ENCODE measurements around the gene TRIOBP. TPM values are rescaled to one million over a fixed set of nuclear protein-coding genes. Genes with fewer than 3 reads are reported as not detected.

TRIOBP gene
- total RNA-seq, 1 experiment from 2014 or later: 92.5 TPM

DNA sequence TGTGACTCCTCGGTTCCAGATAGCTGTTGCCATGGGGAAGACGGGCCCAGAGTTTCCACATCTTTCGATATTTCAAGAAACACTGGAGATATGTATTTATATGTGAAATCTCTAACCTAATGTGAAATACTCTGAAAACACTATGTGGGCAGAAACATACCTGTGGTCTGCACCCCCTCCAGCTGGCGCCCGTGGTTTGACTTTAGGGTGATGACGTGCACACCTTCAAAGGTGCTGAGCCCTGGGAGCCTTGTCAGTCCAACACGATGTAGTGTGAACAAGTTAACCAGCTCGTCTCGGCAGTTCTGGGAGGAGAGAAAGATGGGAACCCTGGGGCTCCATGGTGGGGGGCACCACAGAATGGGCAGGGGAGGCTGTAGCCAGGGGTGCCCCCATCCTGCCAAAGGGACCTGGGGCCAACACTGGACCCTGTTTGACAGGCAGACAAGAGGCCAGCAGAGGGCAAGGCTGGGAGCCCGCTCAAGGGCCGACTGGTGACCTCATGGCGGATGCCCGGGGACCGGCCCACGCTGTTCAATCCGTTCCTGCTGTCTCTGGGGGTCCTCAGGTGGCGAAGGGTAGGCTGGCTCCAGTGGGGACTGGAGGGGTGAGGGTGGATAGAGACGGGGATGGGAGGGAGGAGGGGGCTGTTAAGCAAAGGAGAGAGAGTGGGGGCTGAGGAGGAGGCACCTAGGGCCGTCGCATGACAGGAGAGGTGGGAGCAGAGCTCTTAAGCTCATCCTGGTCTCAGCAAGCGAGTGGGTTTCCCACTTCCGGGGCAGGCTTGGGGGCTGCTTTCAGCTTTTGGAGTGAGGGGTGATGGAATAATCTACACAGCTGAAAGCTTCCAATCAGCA lies 43.8 kb downstream of the TRIOBP start:
- Histone ChIP-seq H3K36me3 (peaks cover 3% of the 10 kb centered on the region; the same call in 1 of the 2 replicates), H3K27ac (no peak overlapping the region), H3K9me3 (replicated peaks) (no peaks in the 10 kb centered on the region), H3K27me3 (replicated peaks) (no peaks in the 10 kb centered on the region), H3K4me3 (no peak overlapping the region), H3K4me1 (replicated peaks) (peaks cover 37% of the 10 kb centered on the region)
- DNase-seq (ENCODE audit: low read depth in 1 of 2, low spot score in 2 of 2): no peak

DNA sequence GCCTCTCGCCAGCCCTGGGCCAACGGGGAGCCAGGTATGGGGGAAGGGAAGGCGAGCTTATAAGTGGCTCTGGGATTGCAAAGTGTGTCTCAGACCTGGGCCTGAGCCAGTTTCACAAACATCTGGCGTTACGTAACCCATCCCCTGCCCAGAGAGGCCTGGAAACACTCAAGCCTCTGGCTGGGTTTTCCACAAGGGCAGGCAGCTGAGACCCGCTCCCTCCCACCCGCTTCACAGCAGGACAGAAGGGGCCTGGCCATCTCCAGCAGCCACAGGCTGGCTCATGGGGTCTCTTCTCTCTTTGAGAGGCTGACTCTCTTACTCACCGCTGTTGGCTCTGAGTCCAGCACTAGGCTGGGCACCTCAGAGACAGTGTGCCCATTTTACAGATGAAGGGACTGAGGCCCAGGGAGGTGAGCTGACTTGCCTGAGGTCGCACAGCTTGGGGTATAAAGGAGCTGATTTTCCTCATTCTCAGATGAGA lies 44.5 kb downstream of the TRIOBP start:
- Histone ChIP-seq H3K27me3 (replicated peaks) (no peaks in the 10 kb centered on the region), H3K36me3 (peaks cover 6% of the 10 kb centered on the region), H3K4me1 (replicated peaks) (peaks cover 39% of the 10 kb centered on the region), H3K9me3 (replicated peaks) (no peaks in the 10 kb centered on the region), H3K27ac (no peak overlapping the region), H3K4me3 (no peak overlapping the region)
- peak; percentile 42 to 69 for DNase-seq (ENCODE audit: low read depth in 1 of 2, low spot score in 2 of 2)

DNA sequence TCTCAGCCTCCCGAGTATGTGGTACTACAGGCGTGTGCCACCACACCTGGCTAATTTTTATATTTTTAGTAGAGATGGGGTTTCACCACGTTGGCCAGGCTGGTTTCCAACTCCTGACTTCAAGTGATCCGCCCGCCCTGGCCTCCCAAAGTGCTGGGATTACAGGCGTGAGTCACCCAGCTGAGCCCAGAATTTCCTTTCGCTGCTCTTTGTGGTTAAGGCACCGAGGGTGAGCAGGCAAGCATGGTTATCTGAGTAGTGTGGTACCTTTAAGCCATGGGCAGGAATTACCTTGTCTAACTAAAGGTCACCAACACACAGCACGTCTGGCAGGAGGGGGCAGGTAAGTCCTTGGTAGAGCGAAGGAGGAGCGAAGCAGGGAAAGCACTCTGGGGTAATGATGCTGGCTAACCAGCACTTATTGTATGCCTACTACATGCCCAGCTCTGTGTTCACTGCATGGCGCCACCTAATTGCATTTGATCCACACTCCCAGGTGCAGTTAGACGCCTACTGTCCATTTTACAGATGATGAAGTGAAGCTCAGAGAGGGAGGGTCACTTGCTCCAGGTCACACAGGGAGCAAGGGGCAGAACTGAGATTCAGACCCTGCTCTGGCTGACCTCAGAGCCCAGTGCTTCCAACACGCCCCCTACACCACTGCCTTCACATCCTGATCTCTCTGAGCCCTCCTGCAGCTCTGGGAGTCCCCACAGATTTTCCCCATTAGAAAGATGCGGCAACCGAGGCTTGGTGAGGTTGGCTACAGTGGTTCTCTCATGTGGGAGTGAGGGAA lies 45.7 kb downstream of the TRIOBP start:
- Histone ChIP-seq H3K4me3 (no peak overlapping the region), H3K27me3 (replicated peaks) (no peaks in the 10 kb centered on the region), H3K9me3 (replicated peaks) (no peaks in the 10 kb centered on the region), H3K27ac (peak overlapping the region; percentile 35; the same call in 1 of the 2 replicates), H3K36me3 (peaks cover 15% of the 10 kb centered on the region), H3K4me1 (replicated peaks) (peaks cover 49% of the 10 kb centered on the region)
- DNase-seq (ENCODE audit: low read depth in 1 of 2, low spot score in 2 of 2): peak; percentile 67 to 86

GRCh38 chr22:37744589-37744988 lies 47.7 kb downstream of the TRIOBP start:
- Histone ChIP-seq H3K27me3 (replicated peaks) (no peaks in the 10 kb centered on the region), H3K9me3 (replicated peaks) (no peaks in the 10 kb centered on the region), H3K27ac (no peak overlapping the region), H3K4me3 (no peak overlapping the region), H3K36me3 (peaks cover 31% of the 10 kb centered on the region), H3K4me1 (replicated peaks) (peaks cover 64% of the 10 kb centered on the region)
- DNase-seq (ENCODE audit: low read depth in 1 of 2, low spot score in 2 of 2): no peak

DNA sequence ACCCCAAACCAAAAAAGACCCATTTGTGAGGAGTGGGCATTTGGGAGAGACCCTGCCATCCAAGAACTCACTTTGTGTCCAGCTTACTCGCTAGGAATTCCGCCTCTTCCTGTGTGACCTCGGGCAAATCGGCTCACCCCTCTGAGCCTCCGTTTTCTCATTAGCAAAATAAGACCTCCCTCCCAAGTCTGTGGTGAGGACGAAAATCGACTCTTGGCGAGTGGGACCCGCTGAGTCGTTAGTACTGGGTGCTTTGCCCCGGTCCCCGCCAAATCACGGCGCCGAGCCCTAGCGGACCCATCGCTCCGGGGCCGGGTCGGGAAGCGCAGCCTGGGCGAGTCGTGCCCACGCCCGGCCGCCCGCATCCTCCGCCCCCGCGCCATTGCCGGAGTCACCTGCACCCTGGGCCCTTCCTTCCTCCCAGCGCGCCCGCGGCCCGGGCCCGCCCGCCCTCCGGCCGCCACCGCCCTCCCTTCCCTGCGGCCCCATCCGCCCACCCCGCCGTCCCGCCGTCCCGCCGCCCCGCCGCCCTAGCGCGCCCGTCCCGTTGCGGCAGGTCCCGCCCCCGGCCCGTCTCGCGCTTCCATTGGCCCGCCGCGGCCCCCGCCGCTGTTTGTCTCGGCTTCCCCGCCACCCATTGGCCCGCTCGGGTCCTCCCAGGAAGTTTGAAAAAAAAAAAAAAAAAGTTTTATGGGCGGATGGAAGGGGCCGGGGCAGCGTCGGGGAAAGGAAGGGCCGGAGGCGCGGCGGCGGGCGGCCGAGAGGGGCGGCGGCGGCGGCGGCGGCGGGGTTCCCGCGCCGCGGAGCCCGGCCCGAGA lies 48.9 kb downstream of the TRIOBP start:
- peak overlapping the region; percentile 94 for H3K27ac ChIP-seq
- H3K4me3 ChIP-seq: peak overlapping the region; percentile 99
- peaks cover 42% of the 10 kb centered on the region for H3K36me3 ChIP-seq
- peak; percentile 84 to 91 for DNase-seq (ENCODE audit: low read depth in 1 of 2, low spot score in 2 of 2)
- H3K27me3 ChIP-seq (replicated peaks): no peaks in the 10 kb centered on the region
- no peaks in the 10 kb centered on the region for H3K9me3 ChIP-seq (replicated peaks)
- H3K4me1 ChIP-seq (replicated peaks): peaks cover 75% of the 10 kb centered on the region

GRCh38 chr22:37746366-37747079 lies 49.7 kb downstream of the TRIOBP start:
- H3K27me3 ChIP-seq (replicated peaks): no peaks in the 10 kb centered on the region
- DNase-seq (ENCODE audit: low read depth in 1 of 2, low spot score in 2 of 2): peak in 1 of 2 experiments; percentile 51
- H3K4me3 ChIP-seq: peak overlapping the region; percentile 99
- peaks cover 50% of the 10 kb centered on the region for H3K36me3 ChIP-seq
- peak overlapping the region; percentile 94 for H3K27ac ChIP-seq
- H3K4me1 ChIP-seq (replicated peaks): peaks cover 75% of the 10 kb centered on the region
- H3K9me3 ChIP-seq (replicated peaks): no peaks in the 10 kb centered on the region

GRCh38 chr22:37747080-37747714 lies 50.3 kb downstream of the TRIOBP start:
- DNase-seq (ENCODE audit: low read depth in 1 of 2, low spot score in 2 of 2): peak; percentile 58 to 83
- Histone ChIP-seq H3K4me3 (peak overlapping the region; percentile 99), H3K27me3 (replicated peaks) (no peaks in the 10 kb centered on the region), H3K4me1 (replicated peaks) (peaks cover 75% of the 10 kb centered on the region), H3K9me3 (replicated peaks) (no peaks in the 10 kb centered on the region), H3K27ac (peak overlapping the region; percentile 94), H3K36me3 (peaks cover 54% of the 10 kb centered on the region)

DNA sequence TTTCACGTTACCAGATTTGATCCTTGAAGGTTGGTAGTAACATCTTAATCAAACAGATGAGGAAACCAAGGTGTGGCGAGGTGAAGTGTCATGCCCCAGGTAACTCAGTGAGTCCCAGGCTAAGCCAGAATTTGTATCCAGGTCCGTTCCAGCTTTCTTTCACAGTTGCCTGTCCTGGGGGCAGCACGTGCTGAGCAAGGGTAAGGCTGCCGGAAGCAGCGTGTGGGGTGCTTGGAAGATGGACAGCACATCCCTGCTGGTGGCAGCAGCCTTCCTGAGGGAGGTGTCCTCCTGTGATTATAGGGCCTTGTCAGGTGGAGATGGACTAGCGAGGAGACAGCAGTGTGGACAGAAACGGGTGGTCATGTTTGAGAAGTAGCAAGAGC lies 50.9 kb downstream of the TRIOBP start:
- Histone ChIP-seq H3K9me3 (replicated peaks) (no peaks in the 10 kb centered on the region), H3K27ac (no peak overlapping the region), H3K4me1 (replicated peaks) (peaks cover 74% of the 10 kb centered on the region), H3K36me3 (peaks cover 54% of the 10 kb centered on the region), H3K4me3 (peak overlapping the region; percentile 99), H3K27me3 (replicated peaks) (no peaks in the 10 kb centered on the region)
- no peak for DNase-seq (ENCODE audit: low read depth in 1 of 2, low spot score in 2 of 2)

DNA sequence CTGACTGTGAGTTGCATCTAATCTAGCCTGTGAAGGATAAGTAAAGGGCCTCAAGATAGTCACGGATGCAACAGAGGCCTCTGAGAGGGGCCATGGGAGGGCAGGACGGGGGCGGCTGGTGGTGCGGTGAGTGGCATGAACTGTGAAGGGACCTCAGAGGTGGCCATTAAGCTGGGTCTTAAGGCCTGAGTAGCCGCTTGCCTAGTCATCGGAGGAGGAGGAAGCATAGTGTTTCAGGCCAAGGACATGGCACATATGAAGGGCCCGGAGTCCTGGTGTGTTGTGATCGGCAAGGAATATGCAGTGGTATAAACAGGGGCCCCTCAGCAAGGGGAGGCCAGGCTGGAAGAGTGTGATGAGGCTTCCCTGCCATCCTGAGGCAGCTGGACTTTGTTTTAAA lies 51.8 kb downstream of the TRIOBP start:
- no peak overlapping the region for H3K4me3 ChIP-seq

GRCh38 chr22:37749226-37749625 lies 52.4 kb downstream of the TRIOBP start:
- no peak overlapping the region for H3K27ac ChIP-seq
- no peaks in the 10 kb centered on the region for H3K9me3 ChIP-seq (replicated peaks)
- H3K4me3 ChIP-seq: no peak overlapping the region
- peaks cover 67% of the 10 kb centered on the region for H3K36me3 ChIP-seq
- no peak for DNase-seq (ENCODE audit: low read depth in 1 of 2, low spot score in 2 of 2)
- peaks cover 79% of the 10 kb centered on the region for H3K4me1 ChIP-seq (replicated peaks)
- no peaks in the 10 kb centered on the region for H3K27me3 ChIP-seq (replicated peaks)

More for the DNA sequence above, 51.8 kb downstream of the TRIOBP start:
- H3K36me3 ChIP-seq: peaks cover 63% of the 10 kb centered on the region
- H3K9me3 ChIP-seq (replicated peaks): no peaks in the 10 kb centered on the region
- no peak for DNase-seq (ENCODE audit: low read depth in 1 of 2, low spot score in 2 of 2)
- no peaks in the 10 kb centered on the region for H3K27me3 ChIP-seq (replicated peaks)
- peaks cover 74% of the 10 kb centered on the region for H3K4me1 ChIP-seq (replicated peaks)
- H3K27ac ChIP-seq: no peak overlapping the region

- Histone ChIP-seq H3K27ac (no peak overlapping the region), H3K4me3 (no peak overlapping the region)
Measured at GRCh38 chr22:37749831-37750595, 53.2 kb downstream of the TRIOBP start.

More at GRCh38 chr22:37749831-37750595, 53.2 kb downstream of the TRIOBP start:
- no peak for DNase-seq (ENCODE audit: low read depth in 1 of 2, low spot score in 2 of 2)
- Histone ChIP-seq H3K9me3 (replicated peaks) (no peaks in the 10 kb centered on the region), H3K4me1 (replicated peaks) (peaks cover 78% of the 10 kb centered on the region), H3K36me3 (peaks cover 73% of the 10 kb centered on the region), H3K27me3 (replicated peaks) (no peaks in the 10 kb centered on the region)
